GM19438 (cell line): ENCODE measurements around the gene SRD5A3.

Experiments used
- ATAC-seq: cut with Tn5 transposase; IDR thresholded peaks from one replicate; pipeline ENCODE4 v1.9.1; 2021; ENCODE audit warnings: low read depth; ENCODE audit not compliant: unreplicated experiment

SRD5A3 gene

DNA sequence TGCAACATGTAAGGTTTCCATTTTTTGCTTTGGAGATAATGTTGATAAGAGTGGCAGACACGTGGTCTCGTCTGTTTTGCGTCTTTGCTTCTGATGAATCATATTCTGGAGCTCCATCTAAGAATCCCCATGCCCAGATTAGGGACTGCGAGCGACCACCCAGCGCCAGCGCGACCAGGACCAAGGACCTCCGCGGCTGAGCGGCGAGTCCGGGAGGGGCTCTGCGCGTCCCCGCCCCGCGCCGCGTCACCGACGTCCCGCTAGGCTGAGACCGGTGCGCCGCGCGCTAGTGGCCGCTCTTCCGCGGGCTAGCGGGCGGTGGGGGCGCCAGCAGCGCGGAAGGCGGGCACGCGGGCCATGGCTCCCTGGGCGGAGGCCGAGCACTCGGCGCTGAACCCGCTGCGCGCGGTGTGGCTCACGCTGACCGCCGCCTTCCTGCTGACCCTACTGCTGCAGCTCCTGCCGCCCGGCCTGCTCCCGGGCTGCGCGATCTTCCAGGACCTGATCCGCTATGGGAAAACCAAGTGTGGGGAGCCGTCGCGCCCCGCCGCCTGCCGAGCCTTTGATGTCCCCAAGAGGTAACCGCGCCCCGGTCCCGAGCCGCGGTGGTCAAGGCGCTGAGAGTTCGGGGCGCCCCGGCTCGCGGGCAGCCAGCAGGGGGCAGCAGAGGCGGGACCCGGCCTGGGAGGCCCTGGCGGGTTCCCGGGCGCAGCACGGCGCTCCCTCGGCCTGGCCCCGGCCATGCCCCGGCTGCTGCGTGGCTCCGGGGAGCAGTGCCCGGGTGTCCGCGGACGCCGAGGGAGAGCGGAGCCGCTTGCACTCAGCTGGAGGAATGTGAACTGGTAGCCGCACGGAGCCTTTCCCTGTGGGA, at the start of gene SRD5A3:
TSS of gene SRD5A3 (plus strand) at position 263 of the 871 bp plus-strand sequence. CDS start at position 358, 95 bp downstream.
- peak; percentile 93 for ATAC-seq

DNA sequence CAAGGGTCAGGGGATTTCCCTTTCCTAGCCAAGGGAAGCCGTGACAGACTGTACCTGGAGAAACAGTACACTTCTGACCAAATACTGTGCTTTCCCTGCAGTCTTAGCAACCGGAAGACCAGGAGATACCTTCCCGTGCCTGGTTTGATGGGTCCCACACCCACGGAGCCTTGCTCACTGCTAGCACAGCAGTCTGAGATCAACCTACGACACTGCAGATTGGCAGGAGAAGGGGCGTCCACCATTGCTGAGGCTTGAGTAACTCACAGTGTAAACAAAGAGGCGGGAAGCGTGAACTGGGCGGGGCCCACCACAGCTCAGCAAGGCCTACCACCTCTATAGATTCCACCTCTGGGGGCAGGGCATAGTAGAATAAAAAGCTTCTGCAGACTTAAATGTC, 48.7 kb upstream of the SRD5A3 start:
- no peak for ATAC-seq

DNA sequence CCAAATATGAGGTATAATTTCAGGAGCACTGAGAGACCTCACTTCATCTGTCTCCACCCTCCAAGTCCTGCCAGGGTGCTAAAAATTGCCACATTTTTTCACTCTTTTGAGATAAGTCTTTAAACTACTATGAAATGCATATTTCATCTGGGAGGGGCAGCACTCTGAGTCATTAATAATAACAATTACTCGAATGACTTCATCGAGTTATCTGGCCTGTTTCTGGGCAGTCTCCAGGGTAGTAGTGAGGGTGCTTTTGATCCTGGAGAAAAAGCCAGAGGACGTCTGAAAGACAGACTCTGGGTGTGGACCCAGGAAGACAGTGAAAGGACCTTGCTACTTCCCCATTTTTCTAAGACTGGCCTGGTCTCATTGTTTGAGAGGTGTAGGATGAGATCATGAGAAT, 42.3 kb upstream of the SRD5A3 start:
- no peak for ATAC-seq

DNA sequence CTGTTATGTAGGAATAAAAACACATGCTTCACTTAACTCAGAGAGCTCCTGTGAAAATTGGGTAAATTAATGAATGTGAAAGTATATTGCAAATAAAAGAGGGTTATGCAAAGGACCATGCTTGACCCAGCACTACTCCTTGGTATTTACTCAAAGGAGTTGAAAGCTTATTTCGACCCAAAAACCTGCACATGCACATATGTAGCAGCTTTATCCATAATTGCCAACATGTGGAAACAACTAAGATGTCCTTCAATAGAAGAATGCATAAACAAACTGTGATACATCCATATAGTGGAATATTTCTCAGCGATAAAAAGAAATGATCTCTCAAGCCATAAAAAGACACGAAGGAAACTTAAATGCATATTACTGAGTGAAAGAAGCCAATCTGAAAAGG, 41.7 kb upstream of the SRD5A3 start:
- no peak for ATAC-seq

DNA sequence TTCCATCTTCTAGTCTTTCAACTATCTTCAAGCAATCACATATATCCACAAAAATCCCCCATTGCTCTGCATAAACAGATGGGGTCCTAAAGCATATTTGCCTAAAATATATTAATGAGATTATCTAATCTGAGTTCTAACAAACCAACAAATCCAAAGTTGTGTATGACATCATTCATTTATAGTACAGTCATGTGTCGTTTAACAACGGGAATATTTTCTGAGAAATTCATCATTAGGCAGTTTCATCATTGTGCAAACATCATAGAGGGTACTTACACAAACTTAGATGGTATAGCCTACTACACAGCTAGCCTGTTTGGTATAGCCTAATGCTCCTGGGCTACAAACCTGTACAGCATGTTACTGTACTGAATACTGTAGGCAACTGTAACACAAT, 38.0 kb upstream of the SRD5A3 start:
- ATAC-seq, result no peak

DNA sequence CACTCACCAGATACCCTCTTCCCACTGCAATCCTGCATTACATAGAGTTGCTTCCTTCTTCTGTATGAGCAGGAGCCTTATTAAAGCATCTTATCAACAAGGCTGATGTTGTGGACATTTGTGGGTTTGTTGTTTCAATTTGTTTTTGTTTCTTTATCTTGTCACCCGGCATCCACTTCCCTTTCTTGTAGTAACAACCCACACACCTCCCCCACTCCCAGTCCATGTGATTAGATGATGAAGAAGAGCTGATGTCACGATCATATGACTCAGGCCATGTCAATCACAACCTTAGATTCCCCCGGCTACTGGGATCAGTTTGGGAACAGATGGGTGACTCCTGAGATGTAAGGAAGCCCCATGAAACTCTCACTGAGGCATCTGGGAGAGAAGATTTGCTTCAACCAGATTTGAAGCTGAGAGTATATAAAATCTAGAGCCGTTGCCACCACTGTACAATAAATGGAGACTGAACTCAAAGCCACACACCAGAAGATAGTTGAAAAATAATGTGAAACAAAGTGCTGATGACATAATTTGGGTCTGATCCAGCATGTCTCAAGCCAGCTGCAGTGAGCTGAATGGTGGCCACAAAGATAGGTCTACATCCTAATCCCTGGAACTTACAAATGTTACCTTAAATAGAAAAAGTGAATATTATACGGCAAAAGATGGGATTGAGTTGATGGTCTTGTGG, 34.1 kb upstream of the SRD5A3 start:
- ATAC-seq, result no peak

DNA sequence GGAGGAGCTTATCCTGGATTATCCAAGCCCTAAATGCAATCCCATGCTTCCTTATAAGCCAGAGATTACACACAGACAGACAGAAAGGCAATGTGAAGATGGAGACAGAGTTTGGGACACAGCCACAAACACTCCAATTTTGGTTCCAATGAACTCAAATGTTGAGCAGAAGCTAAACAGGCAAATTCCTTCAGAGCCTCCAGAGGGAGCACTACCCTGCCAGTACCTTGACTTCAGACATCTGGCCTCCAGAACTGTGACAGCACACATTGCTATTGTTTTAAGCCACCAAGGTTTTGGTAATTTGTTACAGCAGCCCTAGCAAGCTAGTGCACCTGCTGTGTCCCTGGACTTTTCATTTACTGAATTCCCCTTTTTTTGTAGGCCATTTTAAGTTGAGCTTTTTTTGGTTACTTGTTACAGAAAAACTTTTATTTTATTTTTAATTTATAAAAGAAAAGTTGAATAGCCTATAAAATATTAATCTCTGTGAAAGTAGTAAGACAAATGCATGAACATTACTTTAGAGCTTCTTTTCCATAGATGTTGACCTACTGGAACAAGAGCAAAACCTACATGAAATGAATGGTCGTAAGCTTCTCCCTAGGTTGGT, 33.4 kb upstream of the SRD5A3 start:
- ATAC-seq, result no peak

DNA sequence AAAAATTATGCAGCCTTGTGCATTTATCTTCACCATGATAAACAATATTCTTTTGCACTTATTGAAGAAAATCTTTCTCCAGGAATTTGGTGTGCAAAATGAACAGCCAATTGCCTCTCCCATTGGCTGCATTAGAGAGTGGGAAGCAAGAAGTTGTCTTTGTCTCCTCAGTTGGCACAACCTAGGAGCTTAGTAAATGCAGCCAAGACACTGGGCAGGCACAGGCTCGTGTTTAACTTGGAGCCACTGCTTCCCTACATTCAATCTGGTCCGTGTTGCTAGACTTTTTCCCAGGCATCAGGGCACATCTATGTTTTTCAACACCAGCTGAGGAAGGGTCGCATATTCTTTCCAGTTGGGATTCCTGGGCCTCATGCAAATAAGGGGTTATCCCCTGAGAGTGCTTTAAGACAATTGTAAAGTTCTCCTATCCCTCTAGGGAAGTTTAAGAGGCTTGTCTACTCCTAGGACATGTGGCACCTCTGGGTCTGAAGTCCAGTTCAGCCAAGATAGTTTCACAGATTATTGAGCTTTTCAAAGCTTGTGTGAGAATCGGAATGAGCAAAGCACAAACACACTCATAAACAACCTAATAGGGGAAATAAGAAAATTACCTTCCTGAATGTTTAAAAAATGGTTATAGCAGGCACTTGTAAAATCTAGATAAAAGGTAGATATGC, 31.8 kb upstream of the SRD5A3 start:
- no peak for ATAC-seq

DNA sequence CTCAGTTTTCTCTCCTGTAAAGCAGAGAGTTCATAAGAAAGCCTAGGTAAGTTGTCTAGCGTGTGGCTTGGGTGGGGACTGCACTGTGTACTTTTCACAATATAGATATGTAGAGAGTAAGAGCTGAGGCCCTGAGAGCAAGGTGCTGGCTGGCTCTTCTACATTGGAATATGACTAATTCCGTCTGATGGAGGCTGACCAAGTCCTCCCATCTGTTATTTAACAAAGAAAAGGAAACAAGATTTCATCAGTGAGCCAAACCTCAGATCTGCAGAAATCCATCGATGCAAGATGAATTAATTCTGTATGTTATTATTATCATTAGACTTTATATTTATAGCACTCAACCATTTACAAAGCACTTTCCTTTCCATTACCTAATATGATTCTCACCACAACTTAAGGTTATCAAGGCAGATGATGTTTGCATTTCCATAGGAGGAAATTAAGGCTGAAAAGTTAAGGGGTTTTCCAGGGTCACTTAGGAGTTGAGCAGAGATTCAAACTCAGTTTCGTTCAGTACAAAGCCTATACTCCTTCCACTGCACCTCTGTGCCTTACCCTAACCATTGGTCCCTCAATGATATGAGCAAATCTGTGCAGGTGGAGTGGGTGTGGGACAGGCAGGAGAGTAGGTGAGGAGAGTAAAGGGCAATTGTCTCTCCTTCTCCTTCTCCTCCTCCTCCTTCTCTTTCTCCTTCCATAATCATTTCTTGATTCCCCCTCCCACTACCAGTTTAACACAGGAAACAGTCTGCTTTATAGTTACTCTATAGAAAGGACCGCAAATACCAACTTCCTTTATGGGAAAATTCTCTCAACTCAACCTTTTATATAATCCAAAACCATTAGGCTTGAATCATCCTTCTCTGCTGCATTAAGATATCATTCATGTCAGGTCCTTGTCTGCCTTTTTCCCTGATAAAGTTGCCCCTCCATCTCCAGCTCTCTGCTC, 27.6 kb upstream of the SRD5A3 start:
- no peak for ATAC-seq

DNA sequence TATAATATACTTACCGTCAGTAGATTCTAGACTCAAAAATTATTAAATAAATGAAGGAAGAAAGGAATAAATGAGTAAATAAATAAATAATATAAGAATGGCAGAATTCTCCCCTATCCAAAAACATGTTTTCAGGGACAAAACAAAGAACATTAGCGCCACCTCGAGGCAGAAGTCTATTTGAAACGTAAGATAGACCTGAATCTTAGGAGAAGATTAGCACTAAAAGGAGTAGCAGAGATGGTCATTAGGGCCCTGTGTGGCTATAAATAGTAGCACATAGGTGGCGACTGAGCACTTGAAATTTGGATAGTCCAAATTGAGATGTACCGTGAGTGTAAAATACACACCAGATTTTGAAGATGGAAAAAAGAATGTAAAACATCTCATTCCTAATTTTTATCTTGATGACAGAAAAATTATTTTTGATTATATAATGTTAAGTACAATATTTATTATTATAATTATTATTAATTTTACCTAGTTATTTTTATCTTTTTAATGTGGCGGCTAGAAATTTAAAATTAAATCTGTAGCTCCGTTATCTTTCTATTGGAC, 24.3 kb upstream of the SRD5A3 start:
- ATAC-seq, result no peak

DNA sequence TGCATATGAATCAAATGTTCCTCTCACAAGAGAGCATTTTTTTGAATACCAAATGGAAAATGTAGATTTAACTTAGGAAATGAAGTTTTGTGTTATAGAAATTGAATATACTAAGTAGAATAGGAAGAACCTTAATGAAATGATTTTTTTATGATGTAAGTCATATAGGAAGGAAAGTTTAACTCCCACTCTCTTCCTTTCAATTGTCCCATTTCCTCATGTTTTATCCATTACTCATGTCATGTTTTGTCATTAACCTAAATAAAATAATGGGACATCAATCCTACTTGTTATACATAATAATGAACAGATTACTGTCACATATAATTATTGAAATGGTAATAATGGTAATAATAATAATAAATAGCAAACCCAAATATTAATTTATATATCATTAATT, 22.7 kb upstream of the SRD5A3 start:
- no peak for ATAC-seq

DNA sequence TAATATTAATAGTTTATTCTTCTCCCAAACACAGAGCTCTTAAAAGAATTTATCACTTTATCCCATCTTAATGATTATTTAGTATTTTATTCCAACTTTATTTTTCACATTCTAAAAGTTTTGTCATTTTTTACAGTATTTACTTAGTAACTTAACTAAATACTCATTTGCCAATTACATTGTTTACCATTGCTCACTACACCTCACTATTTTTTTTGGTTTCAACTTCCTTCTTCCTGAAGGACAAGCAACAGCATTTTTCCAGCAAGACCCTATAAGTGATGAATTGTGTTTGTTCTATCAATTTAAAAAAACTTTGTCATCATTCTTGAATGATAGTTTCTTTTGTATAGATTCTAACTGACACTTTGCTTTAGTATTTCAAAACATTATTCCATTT, 19.4 kb upstream of the SRD5A3 start:
- ATAC-seq, result no peak

DNA sequence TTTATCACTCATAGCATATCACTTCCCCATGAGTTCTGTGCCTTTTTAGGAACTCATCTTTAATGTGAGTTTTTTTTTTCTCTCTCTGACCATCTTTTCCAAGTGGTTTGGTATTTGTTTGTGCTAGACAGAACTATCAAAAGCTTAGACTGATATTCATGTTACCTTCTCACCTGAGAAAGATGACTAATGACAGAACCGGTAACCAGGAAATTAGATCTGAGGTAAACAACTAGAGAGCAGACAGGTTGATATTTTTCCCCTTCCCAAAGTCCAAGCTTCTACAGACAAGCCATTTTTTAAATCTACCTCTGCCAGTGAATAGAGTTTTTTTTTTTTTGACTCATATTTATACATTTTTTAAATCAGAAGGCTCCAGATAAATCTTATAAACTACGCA, 17.0 kb upstream of the SRD5A3 start:
- no peak for ATAC-seq

DNA sequence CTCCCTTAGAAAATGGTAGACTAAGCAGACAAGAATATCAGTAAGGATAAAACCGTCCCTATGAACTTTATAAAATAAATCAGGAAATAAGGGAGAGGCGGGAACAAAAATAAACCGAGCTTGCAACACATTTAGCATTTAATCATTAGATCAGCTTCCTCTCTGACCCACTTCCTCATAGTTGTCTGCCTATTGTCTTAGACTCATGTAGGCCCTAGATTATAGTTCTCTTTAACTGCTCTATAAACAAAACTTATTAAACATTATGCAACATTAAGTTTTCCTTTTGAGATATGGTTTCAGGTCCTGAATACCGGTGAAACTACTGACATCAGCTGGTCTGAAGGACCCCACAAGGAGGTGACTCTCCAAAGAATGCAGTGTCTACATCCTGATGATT, 15.8 kb upstream of the SRD5A3 start:
- no peak for ATAC-seq

DNA sequence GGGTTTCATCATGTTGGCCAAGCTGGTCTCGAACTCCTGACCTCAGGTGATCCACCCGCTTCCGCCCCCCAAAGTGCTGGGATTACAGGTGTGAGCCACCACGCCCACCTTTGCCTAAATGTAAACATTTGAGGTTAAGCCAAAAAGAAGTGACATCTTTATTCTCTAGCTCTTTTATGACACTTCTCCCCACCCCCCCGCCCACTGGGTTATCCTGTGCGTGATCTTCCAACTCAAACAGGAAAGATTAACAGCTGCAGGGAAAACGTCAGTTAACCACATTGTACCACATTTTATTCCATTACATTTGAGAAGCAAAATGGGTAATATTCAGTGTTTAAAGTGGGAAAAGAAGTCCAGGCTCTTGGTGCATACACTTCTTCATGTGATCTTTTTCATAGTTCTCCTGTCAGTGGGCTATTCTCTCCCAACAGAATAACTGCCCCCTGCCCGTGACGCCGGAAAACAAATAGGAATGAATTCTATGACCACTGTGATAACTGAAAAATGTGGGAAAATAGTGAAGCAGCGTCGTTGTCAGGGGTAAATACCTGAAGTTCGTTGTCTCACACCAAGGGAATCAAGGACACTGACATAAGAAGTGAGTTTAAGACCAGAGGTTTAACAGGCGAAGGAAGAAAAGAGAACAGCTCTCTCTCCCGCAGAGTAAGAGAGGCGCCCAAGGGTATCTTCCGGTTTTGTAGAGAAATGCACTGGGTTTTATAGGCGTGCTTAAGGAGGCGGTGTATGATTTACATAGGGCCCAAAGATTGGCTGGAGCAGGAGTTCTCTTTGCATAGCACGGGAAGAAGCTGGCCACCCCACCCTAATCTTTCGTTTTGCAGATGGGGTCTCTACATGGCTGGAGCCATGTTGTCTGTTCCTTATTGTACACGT, 9.7 kb upstream of the SRD5A3 start:
- no peak for ATAC-seq

DNA sequence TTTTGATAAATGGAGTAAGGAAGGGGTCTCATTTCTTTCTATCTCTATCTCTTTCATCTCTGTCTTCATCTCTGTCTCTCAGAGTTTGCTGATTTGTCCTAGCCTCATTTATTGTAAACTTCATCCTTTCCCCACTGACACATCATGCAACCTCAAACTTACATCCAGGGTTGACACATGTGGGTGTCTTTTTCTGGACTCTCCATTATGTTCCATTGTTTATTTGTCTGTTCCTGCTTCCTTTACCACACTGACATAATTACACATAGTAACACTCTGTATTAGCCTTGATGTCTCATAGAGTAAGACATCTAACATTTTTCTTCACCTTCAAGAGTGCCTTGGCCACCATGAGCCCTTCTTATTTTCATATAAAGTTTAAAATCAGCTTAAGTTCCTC, 8.1 kb upstream of the SRD5A3 start:
- ATAC-seq, result no peak

DNA sequence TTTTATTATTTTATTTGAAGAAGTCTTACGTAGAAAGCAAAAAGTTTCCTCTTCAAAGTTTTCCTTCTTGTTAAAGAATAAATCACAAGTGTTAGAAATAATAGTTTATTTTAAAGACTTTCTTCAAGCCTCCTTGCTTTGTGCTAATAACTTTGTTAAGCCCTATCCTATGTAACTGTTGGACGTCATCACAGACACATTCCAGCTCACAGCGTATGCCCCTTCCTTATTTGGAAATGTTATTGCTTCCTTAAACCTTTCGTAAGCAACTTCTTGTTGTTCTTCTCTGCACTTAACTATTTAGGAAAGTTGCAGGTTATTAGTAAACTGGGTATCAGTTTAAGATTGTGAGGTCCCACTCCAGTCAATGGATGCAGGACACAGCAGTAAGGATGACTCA, 7.6 kb upstream of the SRD5A3 start:
- no peak for ATAC-seq

DNA sequence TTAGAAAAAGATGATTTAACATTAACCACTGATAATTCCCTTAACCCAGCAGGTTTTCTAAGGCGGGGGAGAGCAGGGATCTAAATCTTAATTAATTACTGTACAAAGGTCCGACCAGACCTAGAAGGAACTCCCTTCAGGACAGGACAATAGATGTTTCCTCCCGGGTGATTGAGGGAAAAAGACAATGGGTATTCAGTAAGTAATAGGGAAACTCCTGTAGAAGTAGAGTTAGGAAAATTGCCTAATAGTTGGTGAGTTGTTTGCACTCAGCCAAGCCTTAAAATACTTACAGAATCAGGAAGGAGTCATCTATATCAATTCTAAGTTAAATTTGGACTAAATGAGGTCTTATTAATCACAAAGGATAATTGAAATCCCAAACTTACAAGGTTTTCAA, 5.8 kb upstream of the SRD5A3 start:
- no peak for ATAC-seq

DNA sequence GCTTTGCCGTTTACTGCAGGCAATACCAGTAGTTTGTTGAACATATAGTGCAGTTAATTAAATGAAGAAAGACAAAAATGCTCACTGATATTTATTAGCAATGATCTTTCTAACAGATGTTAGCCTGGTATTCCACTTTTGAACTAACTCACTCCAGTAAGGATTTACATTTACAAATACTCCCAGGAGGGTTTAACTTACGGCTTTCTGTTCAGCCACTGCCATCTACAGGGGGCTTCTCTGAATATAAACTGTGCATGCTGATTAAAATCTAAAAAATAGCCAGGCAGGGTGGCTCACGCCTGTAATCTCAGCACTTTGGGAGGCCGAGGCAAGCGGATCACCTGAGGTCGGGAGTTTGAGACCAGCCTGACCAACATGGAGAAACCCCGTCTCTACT, 2.2 kb upstream of the SRD5A3 start:
- no peak for ATAC-seq
